IgD-negative memory B cell (primary cell): Measurements from ENCODE around the gene SLC4A5. TPM values are rescaled to one million over a fixed set of nuclear protein-coding genes. Genes with fewer than 3 reads are reported as not detected.
A peak's percentile ranks its signal among the peaks of the same experiment; 100 is the strongest.

Experiments used
- H3K27ac Mint-ChIP-seq, 3 donors: one replicate each; pipeline ENCODE4 v1.8.0; 2020 to 2022; ENCODE audit warnings: mild to moderate bottlenecking in 3 of 3, mixed read lengths in 3 of 3, moderate library complexity in 1 of 3
- H3K27me3 Mint-ChIP-seq: one replicate; pipeline ENCODE4 v1.8.0; 2021; ENCODE audit warnings: mixed read lengths
- H3K36me3 Mint-ChIP-seq: one replicate; pipeline ENCODE4 v1.8.0; 2020; ENCODE audit warnings: mild to moderate bottlenecking, mixed read lengths
- H3K4me1 Mint-ChIP-seq, 3 donors: one replicate each; pipeline ENCODE4 v1.8.0; 2020 to 2022; ENCODE audit warnings: mixed read lengths in 3 of 3, mild to moderate bottlenecking in 1 of 3
- H3K4me3 Mint-ChIP-seq, 4 donors: one replicate each; pipeline ENCODE4 v1.8.0; 2020 to 2022; ENCODE audit warnings: mild to moderate bottlenecking in 4 of 4, mixed read lengths in 4 of 4, moderate library complexity in 3 of 4
- H3K9me3 Mint-ChIP-seq, 3 donors: one replicate each; pipeline ENCODE4 v1.8.0; 2020 to 2021; ENCODE audit warnings: mixed read lengths in 3 of 3, mild to moderate bottlenecking in 1 of 3
- polyA plus RNA-seq: library from polyadenylated mRNA; unstranded; fragments of 300-500 nt; fragmentation: Illumina TruSeq; gene quantifications from one replicate; pipeline ENCODE4 v1.2.3, GENCODE V29; 2021

Gene SLC4A5, protein sequence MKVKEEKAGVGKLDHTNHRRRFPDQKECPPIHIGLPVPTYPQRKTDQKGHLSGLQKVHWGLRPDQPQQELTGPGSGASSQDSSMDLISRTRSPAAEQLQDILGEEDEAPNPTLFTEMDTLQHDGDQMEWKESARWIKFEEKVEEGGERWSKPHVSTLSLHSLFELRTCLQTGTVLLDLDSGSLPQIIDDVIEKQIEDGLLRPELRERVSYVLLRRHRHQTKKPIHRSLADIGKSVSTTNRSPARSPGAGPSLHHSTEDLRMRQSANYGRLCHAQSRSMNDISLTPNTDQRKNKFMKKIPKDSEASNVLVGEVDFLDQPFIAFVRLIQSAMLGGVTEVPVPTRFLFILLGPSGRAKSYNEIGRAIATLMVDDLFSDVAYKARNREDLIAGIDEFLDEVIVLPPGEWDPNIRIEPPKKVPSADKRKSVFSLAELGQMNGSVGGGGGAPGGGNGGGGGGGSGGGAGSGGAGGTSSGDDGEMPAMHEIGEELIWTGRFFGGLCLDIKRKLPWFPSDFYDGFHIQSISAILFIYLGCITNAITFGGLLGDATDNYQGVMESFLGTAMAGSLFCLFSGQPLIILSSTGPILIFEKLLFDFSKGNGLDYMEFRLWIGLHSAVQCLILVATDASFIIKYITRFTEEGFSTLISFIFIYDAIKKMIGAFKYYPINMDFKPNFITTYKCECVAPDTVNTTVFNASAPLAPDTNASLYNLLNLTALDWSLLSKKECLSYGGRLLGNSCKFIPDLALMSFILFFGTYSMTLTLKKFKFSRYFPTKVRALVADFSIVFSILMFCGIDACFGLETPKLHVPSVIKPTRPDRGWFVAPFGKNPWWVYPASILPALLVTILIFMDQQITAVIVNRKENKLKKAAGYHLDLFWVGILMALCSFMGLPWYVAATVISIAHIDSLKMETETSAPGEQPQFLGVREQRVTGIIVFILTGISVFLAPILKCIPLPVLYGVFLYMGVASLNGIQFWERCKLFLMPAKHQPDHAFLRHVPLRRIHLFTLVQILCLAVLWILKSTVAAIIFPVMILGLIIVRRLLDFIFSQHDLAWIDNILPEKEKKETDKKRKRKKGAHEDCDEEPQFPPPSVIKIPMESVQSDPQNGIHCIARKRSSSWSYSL
- polyA plus RNA-seq, result 1.2 TPM

DNA sequence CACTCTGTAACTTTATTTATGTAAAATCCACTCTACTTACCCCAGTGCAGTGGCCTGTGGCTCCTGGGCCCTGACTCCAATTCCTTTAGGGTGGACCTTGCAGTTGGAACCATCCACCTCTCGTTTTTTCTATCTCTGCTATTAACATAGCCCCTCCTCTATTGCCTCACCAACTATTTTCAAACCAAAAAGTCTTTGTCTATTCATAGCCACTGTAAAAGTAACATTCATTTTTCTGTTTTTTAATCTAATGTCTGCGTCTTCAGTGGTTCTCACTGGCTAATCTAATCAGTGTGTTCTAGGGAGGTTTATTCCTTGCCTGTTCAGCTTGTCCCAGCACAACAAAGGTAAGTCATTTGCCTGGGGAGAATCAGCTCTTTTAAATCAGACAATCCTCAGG is at the start of gene SLC4A5:
SLC4A5 (minus strand) TSS at position 101 of the 400 bp plus-strand sequence. CDS start 28,393 bp downstream, outside the sequence.
- Mint-ChIP-seq H3K27ac (no peak within 1 kb of the TSS), H3K4me3 (no peak within 1 kb of the TSS), H3K36me3 (peaks cover 5% of the 10 kb centered on the region), H3K9me3 (no peaks in the 10 kb centered on the region), H3K4me1 (no peaks in the 10 kb centered on the region), H3K27me3 (peaks cover 2% of the 10 kb centered on the region)

DNA sequence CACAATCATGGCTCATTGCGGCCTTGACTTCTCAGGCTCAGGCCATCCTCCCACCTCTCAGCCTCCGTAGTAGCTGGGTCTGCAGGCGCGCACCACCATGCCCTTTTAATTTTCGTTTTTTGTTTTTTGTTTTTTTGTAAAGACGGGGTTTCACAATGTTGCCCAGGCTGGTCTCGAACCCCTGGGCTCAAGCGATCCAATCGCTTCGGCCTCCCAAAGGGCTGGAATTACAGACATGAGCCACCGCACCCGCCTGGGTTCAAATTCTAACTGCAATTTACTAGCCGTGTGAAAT is 49.2 kb upstream of the SLC4A5 start:
- peaks cover 4 to 11% (median 7%) of the 10 kb centered on the region in 3 donors for H3K4me1 Mint-ChIP-seq
- no peaks in the 10 kb centered on the region for H3K9me3 Mint-ChIP-seq
- peak overlapping the region in 3 of 4 donors; percentile 22 to 97 (median 45) for H3K4me3 Mint-ChIP-seq
- H3K27me3 Mint-ChIP-seq, result peaks cover 3% of the 10 kb centered on the region
- peak overlapping the region; percentile 96 to 100 (median 100) for H3K27ac Mint-ChIP-seq
- no peaks in the 10 kb centered on the region for H3K36me3 Mint-ChIP-seq

DNA sequence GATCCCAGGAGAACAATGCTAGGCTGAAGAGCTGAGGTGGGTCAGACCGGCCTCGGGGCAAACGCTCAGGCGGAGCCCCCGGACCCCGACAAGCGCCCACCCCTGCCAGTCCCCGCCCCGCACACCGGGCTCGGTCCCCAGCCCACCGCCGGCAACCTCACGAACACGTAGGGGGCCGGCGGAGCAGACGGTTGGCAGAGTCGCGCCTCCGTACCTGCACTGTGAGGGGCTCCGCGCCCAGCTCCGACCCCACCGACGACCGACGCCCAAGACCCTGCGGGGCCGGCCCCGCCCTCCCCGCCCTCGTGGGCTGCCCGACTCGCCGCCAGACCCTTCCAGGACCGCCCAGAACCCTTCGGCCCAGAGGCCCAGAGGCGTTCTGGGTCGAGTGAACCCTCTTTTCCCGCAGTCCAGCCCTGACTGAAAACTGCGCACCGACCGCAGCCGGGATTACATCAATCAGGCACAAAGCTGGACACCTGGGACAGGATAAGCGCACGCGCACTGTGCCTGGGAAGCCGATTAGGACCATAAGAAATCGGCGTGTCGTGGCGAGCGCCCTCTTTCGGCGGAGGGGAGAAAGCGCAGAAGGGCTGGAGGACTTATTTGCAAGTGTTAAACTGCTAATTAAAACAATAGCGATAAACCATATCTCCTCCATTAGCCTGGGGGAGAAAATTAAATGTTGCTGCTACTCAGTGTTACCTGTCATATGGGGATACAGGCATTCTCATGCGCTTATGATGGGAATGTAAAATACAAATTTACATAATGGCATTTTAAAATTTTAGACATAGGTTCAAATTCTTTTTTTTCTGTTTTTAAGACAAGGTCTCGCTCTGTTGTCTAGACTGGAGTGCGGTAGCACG is 48.6 kb upstream of the SLC4A5 start:
- Mint-ChIP-seq H3K36me3 (no peaks in the 10 kb centered on the region), H3K4me3 (peak overlapping the region in 3 of 4 donors; percentile 97 to 100 (median 99)), H3K27me3 (peaks cover 3% of the 10 kb centered on the region), H3K4me1 (peaks cover 4 to 11% (median 7%) of the 10 kb centered on the region in 3 donors), H3K27ac (peak overlapping the region; percentile 96 to 100 (median 100)), H3K9me3 (no peaks in the 10 kb centered on the region)

DNA sequence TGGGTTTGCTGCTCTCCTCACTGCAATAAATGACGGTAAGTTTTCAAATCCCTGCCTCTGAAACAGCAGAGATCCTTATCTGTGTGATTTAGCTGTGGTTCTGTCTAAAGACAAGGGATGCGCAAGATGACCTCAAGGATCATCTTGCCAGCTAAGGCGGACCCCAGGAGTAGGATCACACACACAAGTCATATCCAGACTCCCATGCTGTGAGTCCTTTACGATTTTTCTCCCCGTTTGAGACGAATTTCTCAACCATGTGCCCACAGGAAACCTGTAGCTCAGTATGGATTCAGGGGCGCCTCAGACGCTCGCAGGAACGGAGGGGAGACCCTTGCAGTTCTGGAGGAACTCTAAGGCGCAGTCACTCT is 48.0 kb upstream of the SLC4A5 start:
- peaks cover 3% of the 10 kb centered on the region for H3K27me3 Mint-ChIP-seq
- H3K4me3 Mint-ChIP-seq, result peak overlapping the region in 3 of 4 donors; percentile 97 to 100 (median 99)
- peaks cover 4 to 11% (median 7%) of the 10 kb centered on the region in 3 donors for H3K4me1 Mint-ChIP-seq
- H3K36me3 Mint-ChIP-seq, result no peaks in the 10 kb centered on the region
- no peaks in the 10 kb centered on the region for H3K9me3 Mint-ChIP-seq
- H3K27ac Mint-ChIP-seq, result peak overlapping the region; percentile 96 to 100 (median 100)

DNA sequence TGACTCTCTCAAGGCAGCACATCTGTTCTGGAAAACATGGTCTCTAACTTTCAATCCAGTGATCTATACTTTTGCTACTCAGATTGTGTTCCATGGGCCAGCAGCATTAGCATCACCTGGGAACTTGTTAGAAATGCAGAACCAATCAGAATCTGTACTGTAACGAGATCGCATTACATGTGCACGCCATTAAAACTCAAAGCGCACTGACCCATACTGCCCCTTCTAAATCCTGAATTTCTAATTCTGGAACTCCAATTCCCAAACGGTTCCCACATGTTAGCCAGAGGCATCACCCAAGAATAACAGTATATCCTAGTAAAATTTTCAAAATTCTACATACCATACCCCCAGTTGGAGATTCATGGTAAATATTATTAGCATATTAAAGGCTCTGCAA is 47.4 kb upstream of the SLC4A5 start:
- Mint-ChIP-seq H3K27me3 (peaks cover 3% of the 10 kb centered on the region), H3K27ac (peak overlapping the region in 1 of 3 donors; percentile 100), H3K4me1 (peaks cover 4 to 11% (median 7%) of the 10 kb centered on the region in 3 donors), H3K36me3 (no peaks in the 10 kb centered on the region), H3K9me3 (no peaks in the 10 kb centered on the region), H3K4me3 (peak overlapping the region in 2 of 4 donors; percentile 97 to 99)

DNA sequence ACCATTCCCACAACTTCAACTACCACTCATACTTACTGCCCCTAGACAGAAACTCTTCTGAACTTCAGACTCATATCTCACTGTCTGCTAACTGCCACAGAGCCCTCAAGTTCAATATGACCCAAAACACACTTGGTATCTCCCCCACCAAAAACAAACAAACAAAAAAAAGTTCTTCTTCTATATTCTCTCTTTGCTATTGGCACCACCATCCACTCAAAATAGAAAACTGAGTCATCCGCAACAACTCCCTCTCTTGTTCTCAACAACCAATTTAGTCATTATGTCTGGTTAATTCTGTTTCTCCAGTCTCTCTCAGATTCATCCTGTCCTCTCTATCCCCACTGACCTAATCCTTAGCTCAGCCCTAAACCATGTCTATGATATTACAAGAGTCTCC is 44.1 kb upstream of the SLC4A5 start:
- H3K27ac Mint-ChIP-seq, result no peak overlapping the region
- no peaks in the 10 kb centered on the region for H3K9me3 Mint-ChIP-seq
- peaks cover 3% of the 10 kb centered on the region for H3K36me3 Mint-ChIP-seq
- H3K27me3 Mint-ChIP-seq, result no peaks in the 10 kb centered on the region
- H3K4me1 Mint-ChIP-seq, result peaks cover 8 to 12% (median 11%) of the 10 kb centered on the region in 3 donors
- no peak overlapping the region for H3K4me3 Mint-ChIP-seq

DNA sequence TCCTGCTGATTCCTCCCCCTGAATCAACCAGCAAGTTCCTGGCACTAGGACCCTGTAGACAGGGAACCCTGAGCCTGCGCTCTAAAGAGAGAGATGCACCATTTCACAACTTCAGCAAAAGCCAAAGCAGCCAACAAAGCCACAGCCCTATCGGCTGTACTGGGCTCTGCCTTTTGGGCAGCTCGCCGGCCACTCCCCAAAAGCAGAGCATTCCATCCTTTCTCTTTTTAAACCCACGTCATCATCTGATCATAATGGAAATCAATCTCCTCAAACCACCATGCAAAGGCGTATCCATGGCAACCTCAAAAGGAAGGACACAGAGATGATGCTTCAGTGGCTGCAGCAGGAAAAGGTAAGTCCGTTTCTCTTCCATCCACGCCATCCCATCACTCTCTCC is 42.2 kb upstream of the SLC4A5 start:
- Mint-ChIP-seq H3K4me3 (no peak overlapping the region), H3K9me3 (no peaks in the 10 kb centered on the region), H3K4me1 (peaks cover 7 to 18% (median 11%) of the 10 kb centered on the region in 3 donors), H3K27me3 (no peaks in the 10 kb centered on the region), H3K36me3 (peaks cover 3% of the 10 kb centered on the region), H3K27ac (no peak overlapping the region)

DNA sequence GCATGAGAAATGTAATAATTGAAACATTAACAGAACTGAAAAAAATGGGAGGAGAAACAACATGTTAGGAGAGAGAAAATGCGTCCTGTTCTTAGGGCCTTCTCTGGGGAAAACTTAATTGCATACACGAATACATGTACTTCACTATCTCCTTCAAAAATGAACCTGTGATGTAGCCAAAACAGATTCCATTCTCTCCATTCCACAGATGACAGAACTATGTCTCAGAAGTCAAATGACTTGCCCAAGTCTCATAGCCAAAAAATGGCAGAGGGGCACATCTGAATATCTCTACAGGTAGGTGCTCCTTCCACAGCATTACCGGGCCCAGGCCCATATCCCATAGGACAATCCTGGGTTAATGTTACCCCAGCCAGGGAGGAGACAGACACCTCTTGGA is 40.8 kb upstream of the SLC4A5 start:
- Mint-ChIP-seq H3K36me3 (peaks cover 3% of the 10 kb centered on the region), H3K4me3 (no peak overlapping the region), H3K27me3 (no peaks in the 10 kb centered on the region), H3K9me3 (no peaks in the 10 kb centered on the region), H3K27ac (no peak overlapping the region), H3K4me1 (peaks cover 9 to 24% (median 15%) of the 10 kb centered on the region in 3 donors)

DNA sequence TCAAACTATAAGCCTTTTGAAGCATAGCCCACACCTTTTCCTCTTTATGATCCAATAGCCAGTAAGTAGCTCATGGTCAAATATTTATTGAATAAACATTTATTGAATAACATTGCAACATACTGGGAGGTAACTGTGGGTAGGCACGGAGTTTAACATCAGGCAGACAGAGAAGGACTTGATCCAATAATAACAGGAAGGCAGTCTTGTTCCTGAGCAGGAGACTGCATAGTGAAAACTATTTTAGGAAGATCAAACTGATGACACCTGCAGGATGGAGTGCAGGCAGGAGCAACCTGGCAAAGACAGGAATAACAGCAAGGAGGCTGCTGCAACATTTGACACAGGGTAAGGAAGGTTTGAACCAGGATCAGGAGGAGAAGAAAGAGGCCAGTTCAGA is 40.0 kb upstream of the SLC4A5 start:
- H3K27me3 Mint-ChIP-seq, result no peaks in the 10 kb centered on the region
- H3K36me3 Mint-ChIP-seq, result peaks cover 3% of the 10 kb centered on the region
- peaks cover 9 to 25% (median 20%) of the 10 kb centered on the region in 3 donors for H3K4me1 Mint-ChIP-seq
- H3K27ac Mint-ChIP-seq, result no peak overlapping the region
- H3K4me3 Mint-ChIP-seq, result no peak overlapping the region
- H3K9me3 Mint-ChIP-seq, result no peaks in the 10 kb centered on the region

DNA sequence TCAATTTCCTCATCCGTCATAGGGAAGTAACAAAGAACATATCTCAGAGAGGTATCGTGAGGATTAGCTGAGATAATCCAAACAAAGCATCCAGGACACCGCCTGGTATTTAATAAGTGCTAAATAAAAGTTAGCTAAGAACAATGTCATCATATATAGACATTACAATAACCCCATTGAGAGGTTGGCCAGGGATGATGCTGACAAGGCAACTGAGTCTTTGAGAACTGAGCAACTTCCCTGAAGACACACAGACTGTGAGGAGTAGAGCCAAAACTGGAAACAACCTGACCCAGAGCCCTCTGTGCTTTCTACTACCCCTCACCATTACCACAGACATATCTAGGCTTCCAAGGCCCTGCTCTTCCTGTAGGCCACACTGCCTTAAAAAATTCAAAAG is 38.5 kb upstream of the SLC4A5 start:
- H3K27ac Mint-ChIP-seq, result no peak overlapping the region
- H3K36me3 Mint-ChIP-seq, result peaks cover 5% of the 10 kb centered on the region
- no peaks in the 10 kb centered on the region for H3K27me3 Mint-ChIP-seq
- peaks cover 9 to 25% (median 20%) of the 10 kb centered on the region in 3 donors for H3K4me1 Mint-ChIP-seq
- no peaks in the 10 kb centered on the region for H3K9me3 Mint-ChIP-seq
- peak overlapping the region in 2 of 4 donors; percentile 19 to 84 for H3K4me3 Mint-ChIP-seq

DNA sequence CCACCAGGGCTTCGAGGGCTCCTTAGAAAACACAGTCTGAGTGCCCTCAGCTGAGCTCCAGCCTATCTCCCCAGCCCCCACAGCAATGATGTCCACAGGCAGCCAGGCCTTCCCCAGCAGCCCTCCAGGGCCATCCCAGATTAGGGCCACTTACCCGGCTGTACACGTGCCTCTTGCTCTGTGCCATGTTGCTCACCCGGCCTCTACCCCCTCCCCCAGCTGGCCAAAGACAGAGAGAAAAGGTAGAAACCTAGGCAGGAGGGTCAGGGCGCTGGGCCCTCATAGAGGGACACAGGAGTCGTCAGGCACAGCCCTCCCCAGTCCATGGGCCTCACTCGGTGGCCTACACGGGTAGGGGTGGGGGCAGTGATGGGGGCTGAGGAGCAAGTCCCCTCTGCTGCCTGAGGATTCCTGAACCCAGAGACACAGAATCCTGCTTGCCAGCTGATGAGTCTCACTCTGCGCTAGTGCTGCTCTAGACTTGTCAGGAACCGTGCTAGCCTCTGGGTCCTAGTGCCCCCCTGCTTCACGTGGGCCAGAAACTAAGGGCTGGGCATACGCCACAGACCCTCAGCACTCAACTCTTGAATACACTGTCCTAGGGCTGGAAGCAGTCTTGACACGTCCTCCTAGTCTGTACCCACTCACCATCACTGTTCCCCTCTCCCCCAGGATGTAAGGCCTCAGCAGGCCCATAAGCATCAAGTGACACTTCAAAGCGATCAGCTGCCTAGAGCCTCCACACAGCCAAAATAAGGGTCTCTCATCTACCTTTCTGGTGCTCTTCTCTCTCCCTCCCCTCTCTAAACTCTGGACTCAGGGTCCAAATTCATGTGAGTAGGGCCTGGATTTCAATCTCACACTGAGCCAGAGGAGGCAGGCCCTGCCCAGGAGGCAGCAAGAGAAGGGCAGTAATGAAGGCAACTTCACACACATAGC is 36.9 kb upstream of the SLC4A5 start, which contains the start of gene DCTN1:
DCTN1 (minus strand) TSS at position 461 of the 939 bp plus-strand sequence; CDS start at position 187, 274 bp downstream.
- Mint-ChIP-seq H3K4me3 (peak within 1 kb of the TSS in 2 of 4 donors; percentile 4 to 78), H3K9me3 (no peaks in the 10 kb centered on the region), H3K36me3 (peaks cover 8% of the 10 kb centered on the region), H3K27me3 (no peaks in the 10 kb centered on the region), H3K27ac (no peak within 1 kb of the TSS), H3K4me1 (peaks cover 9 to 25% (median 20%) of the 10 kb centered on the region in 3 donors)

DNA sequence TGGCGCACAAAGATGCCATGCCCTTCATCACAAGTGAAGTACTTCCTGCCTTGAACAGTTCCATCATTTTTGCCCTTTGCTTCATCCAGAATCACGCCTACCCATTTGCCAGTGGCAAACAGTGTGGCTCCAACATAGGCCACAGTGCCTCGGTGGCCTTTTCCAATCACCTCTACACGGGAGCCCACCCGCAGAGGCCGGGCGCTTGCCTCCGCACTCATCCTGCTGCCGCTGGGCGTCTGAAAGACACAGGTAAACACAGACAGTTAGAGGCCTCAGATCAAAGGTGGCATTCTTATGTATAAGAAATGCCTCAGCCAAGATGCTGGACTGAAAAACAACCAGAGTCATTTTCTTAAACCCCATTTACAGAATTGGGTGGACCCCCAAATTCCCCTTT is 34.8 kb upstream of the SLC4A5 start:
- Mint-ChIP-seq H3K4me3 (peak overlapping the region in 1 of 4 donors; percentile 56), H3K27ac (no peak overlapping the region), H3K9me3 (no peaks in the 10 kb centered on the region), H3K27me3 (no peaks in the 10 kb centered on the region), H3K36me3 (peaks cover 6% of the 10 kb centered on the region), H3K4me1 (peaks cover 9 to 21% (median 15%) of the 10 kb centered on the region in 3 donors)

DNA sequence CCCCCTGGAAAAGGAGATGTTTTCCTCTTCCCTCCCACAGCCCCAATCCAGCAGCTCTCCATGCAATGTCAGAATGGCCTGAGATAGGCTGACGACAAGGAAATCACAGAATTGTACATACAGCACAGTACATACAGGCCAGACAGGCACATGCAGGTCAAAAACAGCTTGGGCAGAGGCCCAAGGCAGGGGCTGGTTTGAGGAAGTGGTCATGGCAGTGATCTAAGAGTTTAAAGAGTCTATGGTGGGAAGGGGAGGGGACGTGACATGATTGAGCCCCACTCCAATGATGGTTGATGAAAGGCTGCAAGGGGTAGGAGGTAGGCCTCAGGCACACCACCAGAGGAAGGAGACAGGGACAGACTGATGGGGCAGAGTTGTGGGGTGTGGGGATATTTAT is 32.6 kb upstream of the SLC4A5 start:
- H3K36me3 Mint-ChIP-seq, result peaks cover 6% of the 10 kb centered on the region
- H3K4me1 Mint-ChIP-seq, result peaks cover 9 to 12% (median 11%) of the 10 kb centered on the region in 3 donors
- H3K27ac Mint-ChIP-seq, result no peak overlapping the region
- no peaks in the 10 kb centered on the region for H3K9me3 Mint-ChIP-seq
- no peak overlapping the region for H3K4me3 Mint-ChIP-seq
- no peaks in the 10 kb centered on the region for H3K27me3 Mint-ChIP-seq
